HG03280 (cell line): ENCODE results near the gene GRIA1.

Experiments
- ATAC-seq: cut with Tn5 transposase; IDR thresholded peaks from one replicate; pipeline ENCODE4 v1.9.1; 2021; ENCODE audit warnings: mild to moderate bottlenecking, moderate library complexity; ENCODE audit not compliant: unreplicated experiment

The GRIA1 gene

GRCh38 chr5:153610009-153610408, 119.5 kb downstream of the GRIA1 start:
- ATAC-seq, result no peak

DNA sequence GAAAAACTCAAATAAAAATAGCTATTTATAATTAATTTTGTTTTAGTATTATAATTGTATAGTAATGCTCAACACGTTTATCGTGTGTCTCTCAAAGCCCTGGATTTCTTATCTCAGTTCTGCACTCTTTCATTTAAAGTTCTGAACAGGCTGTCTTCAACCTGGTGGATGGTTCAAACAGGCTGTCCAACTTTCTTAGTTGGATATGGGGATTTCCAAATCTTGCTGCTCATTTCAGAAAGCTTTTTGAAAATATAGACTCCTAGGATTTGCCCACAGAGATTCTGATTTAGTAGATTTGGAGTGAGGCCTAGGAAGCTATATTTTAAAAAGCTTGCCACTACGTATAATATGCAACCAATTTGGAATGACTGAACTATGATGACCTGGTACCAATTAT, 120.3 kb downstream of the GRIA1 start:
- ATAC-seq, result no peak

- no peak for ATAC-seq
Observed at GRCh38 chr5:153613144-153613543, 122.7 kb downstream of the GRIA1 start.

GRCh38 chr5:153613672-153614071, 123.2 kb downstream of the GRIA1 start:
- ATAC-seq, result no peak

GRCh38 chr5:153617190-153617589, 126.7 kb downstream of the GRIA1 start:
- no peak for ATAC-seq

DNA sequence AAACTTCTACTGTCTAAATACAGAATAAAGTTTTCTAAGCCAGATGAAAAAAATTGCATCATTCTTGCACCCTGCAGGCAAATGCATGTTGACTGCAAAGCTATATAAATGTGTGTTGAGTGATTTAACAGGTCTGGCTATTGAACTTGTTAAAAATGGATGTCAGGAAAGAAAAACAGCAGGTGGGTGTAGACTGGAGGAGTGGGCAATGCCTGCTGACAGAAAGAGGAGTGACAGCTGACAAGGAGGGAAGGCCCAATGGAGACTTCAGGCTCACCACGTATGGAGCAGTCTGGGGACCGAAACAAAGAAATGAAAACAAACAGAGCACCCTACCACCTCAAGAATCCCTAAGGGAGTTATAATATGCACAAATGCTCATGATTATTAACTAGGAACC, 127.8 kb downstream of the GRIA1 start:
- ATAC-seq, result no peak

DNA sequence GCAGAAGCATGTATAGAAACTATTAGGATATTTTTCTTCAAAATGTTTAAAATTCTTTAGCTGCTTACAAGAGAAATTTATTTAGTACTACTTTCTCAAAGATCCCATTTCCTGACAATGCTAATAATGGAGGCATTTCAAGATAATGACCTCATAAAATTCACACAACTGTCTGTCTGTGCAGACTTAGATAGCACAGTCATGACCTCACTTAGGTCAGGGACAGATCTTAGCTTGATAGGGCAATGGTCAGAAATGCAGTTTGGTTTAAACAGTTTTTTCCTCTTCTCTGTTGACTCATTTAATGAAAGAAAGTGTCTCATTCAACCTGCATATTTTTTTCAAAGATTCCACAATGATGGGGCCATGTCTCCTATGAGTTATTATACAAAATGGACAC, 128.4 kb downstream of the GRIA1 start:
- no peak for ATAC-seq

DNA sequence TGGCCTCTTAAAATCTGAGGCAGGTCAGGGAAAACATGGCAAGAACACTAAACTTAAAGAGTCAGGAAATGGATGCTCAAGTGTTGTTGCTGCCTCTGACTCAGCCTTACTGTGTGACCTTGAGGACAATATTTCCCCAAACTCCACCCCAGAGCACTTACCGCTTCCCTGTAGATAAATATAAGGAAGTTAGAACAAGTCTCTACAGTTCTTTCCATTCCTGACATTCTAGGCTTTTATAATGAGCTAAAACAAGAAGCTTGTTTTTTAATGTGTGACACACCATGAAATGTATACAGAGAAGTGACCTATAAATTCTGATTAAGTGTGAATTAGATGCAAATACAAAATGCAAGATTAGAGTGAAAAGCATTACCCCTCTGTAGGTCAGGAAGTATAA, 129.3 kb downstream of the GRIA1 start:
- no peak for ATAC-seq

DNA sequence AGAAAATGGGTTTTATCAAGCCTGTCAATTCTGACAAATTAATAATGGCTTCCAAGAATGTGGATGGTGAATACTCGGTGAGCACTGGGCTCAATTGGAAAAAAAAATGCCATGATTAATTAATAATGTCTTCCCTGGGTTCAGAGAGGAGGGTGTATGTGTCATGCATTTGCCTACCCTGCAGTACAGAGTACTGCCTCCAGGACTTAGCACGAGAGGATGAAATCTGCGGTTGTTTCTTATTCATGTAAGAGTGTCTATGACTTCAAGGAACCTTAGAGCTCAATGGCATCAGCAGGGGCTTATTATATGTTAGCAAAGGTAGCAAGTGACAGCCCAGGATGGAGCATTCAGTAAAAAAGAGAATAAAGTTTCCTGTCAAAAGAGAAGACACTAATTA, 132.7 kb downstream of the GRIA1 start:
- ATAC-seq, result no peak

- ATAC-seq, result no peak
Observed at GRCh38 chr5:153623751-153624450, 133.4 kb downstream of the GRIA1 start.

GRCh38 chr5:153624451-153624765, 133.9 kb downstream of the GRIA1 start:
- ATAC-seq, result no peak

- no peak for ATAC-seq
Observed at GRCh38 chr5:153625826-153626354, 135.4 kb downstream of the GRIA1 start.

GRCh38 chr5:153626836-153627235, 136.4 kb downstream of the GRIA1 start:
- ATAC-seq, result no peak

DNA sequence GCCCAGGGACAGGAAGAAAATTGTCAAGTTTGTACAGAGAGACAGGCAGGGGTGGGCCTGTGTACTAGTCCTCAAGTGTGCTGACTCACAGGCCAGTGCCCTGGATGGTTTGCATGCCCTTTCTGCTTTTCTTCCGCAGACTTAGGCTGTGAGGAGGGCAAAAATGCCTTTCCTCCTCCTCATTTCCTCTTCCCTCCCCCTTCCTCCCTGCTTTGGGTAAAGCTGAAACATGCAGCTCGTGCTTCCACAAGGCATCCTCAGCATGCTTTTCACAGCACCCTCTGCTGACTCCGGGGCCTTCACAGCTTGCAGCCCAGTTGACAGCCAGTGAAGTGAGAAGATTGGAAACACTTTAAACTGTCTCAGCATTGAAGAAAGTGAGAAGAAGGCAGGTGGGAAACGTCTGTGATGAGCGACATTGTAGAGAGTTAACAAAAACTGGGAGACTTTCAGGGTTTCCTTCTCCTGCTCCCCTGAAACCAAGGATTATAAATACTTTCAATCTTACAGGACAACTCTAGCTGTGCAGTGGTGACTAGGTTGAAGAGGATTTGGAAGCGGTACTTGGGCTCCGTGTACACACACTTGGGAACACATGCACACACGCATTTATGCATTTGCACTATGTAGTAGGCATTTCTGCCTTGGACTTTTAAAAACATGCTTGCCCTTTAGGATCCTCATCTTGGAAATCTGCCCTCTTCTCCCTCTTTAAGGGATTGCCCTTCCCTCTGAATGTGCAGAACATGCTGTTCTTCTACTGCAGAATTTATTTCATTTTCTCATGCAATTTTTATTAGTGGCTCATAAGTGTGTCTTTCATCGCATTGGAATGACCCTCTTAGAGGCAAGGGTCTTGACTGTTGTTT, 138.8 kb downstream of the GRIA1 start:
- ATAC-seq, result no peak

GRCh38 chr5:153630546-153630945, 140.1 kb downstream of the GRIA1 start:
- ATAC-seq, result no peak

DNA sequence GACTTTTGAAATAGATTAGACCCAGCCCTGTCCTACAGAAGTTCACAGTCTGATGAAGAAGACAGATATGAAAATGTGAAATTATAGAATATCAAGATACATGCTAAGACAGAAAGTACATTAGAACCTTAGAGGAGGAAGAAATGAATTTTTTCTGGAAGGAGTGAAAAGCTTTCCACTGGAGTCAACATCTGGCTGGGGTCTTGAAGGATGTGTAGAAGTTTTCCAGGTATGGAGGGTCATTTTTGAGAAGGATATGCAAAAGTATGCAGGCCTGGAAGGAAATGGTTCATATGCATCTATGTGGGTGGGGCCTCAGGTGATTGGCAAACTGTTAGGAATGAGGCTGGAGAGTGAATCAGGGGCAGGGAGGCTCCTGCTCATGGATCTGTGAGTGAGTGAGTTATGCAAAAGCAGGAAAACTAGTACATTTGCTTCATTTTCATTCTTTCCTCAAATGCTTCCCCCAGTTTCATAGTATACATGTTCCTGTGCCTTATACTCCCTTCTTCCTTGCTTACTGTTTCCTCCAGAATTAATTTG, 142.3 kb downstream of the GRIA1 start:
- ATAC-seq, result no peak

DNA sequence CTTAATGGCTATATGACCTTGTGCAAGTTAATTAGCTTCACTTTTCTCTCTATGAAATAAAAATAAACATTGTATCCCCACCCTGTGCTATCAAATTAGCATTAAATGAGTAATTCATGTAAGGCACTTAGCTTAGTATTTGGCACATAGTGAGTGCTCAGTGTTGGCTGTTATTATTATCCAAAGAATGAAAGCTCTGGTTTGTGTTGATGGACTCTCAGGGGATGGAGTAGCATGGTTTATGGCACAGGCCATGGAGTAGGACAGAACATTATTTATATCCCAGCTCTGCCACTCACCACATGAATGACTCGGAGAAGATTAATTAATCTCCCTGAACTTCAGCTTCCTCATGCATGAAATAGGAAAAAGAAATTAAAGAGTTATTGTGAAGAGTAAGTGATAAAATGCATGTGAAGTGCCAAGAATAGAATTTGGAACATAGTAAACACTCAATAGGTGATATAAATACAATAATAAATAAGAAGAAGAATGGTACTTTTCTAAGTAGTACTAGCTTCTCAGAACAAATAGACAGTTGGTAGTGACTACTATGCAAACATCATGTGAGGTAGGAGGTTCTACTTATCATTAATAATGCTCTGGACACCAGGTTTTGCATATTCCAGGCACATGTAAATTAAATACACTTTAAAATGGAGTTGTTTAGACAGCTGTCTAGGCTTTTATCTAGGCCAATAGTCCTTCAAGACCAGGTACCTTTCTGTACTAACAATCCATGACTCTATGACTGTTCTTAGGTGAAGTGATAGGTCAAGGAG, 146.4 kb downstream of the GRIA1 start:
- ATAC-seq, result no peak

- ATAC-seq, result no peak
Observed at GRCh38 chr5:153640293-153640692, 149.8 kb downstream of the GRIA1 start.

GRCh38 chr5:153641183-153641688, 150.8 kb downstream of the GRIA1 start:
- no peak for ATAC-seq

DNA sequence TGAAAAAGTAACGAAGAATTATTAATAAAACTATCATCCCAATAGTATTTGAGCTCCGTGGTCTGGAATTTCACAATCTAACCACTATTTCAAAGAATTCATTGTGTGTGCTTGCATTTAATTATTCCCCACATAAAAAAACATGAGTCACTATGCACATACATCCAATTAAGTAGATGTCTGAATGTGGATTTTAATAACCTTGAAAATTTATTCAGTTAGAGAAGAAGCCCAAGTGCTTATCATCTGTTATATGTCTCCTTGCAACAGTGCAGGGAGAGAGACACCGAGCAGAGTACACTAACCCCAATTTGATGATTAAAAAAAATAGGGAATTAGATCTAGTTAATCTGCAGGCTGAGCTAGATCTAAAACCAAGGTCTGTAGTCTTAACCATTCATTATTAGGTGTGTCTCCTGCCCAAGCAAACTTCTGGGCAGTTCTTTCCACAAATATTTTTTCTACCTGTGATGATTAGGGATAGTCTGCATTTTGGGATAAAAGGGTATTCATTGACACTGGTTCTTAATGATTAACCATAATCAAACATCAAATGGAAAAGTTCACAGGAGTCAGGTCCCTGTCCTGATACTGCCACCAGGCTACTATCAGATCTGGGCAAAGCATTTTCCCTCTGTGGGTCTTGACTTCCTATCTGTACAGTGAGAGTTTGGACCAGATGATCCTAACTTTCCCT, 164.2 kb downstream of the GRIA1 start:
- ATAC-seq, result no peak

DNA sequence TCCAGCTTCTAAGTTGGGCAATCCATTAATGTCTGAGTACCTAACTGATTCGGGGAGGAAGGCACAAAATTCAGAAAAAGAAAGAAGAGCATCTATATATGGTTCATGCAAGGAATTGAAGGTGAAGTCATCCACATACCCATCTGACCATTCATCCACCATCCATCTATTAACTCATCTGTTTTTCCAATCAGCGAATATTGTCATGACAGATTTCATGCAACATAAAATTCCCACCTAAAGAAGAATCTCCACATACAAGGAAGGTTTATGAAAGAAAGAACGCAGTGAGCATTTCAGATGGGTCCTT, 164.7 kb downstream of the GRIA1 start:
- no peak for ATAC-seq
